H54 (cell line): Measurements from ENCODE around the gene MAP4K4.

Source experiments
- DNase-seq: peaks from one replicate; pipeline ENCODE4 v3.0.0; 2011; ENCODE audit warnings: low spot score, mixed read lengths; ENCODE audit not compliant: insufficient read length
- FAIRE-seq: peaks from 3 replicates; lab custom pipeline; 2011; peaks lifted over from hg19 to GRCh38; lab: Jason Lieb, UNC
- POLR2A ChIP-seq: IDR thresholded peaks from 2 replicates; pipeline ENCODE4 v1.6.1; 2011; ENCODE audit warnings: low read depth, mild to moderate bottlenecking, low read length

MAP4K4 gene

DNA sequence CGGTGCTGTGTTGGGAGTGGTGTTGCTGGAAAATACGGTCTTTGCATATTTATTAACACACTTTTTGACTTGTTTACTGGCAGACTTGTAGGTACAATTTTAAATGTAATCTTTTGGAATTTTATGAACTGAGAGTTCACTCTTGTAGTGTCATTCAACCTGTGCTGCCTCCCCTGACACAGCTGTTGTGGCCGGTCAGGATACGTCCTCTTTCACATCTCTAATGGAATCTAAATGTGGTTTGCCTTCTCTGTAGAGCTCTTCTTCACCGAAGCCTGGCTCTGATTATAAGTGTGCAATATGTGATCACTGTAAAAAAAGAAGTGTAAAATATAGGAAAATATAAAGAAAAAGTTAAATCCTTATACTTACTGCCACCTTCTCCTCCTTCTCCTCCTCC, 94.7 kb downstream of the MAP4K4 start:
- TF ChIP-seq POLR2A = no peak
- DNase-seq (no peak), FAIRE-seq (no peak)

DNA sequence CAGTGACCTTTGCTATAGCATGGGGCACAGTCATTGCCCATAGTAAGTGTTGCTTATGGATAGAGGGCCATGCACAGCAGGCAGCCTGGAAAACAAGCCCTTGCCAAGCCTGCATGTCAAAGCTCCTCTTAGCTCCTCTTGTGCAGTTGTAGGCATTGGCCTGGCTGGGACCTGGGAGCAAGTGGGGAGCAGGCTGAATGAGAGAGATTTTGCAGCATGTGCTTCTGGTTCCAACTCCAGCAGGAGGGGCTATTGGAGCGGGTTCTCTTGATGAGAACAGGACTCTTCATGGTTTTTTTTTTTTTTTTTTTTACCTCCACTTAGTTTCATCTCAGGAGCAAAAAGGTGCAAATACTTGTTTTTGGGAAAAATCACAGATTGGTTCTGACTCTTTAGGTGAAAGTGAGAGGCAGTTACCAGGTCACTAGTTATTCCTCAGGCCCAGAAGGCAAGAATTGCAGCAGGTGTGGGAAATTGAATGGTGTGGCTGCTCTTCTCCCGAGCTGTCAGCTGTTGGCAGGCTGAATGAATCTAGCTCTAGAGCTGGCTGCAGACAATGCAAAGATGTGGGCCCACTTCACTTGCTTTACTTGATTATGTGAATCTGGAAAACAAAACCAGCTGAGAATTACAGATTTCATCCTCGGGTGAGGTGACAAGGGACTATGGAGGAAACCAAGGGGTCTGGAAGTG, 95.9 kb downstream of the MAP4K4 start:
- DNase-seq (no peak), FAIRE-seq (peak; percentile 41)
- TF ChIP-seq POLR2A = no peak

DNA sequence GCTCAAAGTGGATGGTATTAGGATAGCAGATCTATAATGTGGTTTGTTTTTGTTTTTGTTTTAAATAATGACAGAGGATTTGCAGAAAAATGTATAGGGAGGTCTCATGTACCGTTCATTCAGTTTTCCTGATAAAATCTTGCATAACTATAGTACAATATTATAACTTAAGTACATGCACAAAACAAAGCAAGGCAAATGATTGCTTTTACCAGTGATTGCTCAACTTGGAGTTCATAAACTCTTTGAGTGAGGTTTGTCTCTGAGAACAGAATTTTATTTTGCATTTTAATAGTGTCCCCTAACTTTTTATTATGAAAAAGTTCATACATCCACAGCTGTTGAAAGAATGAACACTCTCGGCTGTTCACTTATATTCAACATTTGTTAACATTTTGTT, 96.6 kb downstream of the MAP4K4 start:
- FAIRE-seq = no peak
- TF ChIP-seq POLR2A = no peak
- DNase-seq = no peak

DNA sequence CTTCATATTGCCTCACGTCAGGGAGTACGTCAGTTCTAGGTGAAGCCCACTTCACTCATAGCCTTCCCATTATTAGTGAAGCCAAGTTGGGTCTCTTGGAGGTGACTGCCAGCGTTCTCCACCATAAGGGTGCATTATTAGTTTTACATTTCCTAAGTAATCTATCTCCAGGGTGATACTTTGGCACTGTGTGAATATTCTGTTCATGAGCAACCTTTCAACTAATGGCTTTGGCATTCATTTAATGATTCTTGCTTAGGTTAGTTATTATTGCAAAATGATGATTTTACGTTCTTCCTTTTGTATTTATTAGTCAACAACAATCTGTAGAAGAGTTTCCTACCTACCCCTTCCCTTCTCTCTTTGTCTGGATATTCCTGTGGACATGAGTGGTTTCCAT, 97.5 kb downstream of the MAP4K4 start:
- no peak for FAIRE-seq
- TF ChIP-seq POLR2A = no peak
- no peak for DNase-seq

DNA sequence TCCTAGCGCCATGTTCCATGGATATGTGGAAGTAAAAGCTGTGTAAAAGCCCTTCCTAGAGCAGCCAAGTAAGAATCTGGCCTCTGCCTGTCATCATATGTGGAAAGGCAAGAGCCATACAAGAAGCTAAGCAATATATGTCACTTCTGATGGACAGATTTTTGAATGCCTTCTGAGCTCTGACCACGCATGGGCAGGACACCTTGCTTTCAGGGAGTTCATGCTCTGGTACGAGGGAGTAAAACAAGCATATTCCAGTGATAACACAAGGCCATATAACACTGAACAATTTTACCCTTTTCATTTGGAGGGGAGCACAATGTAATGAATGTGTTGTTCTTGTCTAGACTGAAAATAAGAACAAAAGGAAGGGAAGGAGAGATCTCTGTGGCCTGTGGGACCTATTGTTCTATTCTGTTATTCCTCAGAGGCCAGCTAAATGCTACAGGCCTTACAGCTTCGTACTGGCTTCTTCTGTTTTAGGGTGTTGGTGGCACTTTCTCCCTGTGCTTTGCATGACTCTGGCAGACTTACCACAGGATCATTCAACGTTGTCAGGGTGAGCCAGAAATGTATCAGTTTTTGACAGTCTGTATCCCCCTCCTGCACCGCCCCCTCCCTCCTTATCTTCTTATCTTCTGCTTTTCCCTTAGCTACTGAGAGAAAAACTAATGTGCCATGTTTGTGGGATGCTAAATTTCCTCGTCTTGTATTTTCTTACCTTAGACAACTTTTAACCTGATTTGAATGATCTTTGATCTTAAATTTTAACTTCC, 99.5 kb downstream of the MAP4K4 start:
- no peak for TF ChIP-seq POLR2A
- FAIRE-seq = no peak
- no peak for DNase-seq

DNA sequence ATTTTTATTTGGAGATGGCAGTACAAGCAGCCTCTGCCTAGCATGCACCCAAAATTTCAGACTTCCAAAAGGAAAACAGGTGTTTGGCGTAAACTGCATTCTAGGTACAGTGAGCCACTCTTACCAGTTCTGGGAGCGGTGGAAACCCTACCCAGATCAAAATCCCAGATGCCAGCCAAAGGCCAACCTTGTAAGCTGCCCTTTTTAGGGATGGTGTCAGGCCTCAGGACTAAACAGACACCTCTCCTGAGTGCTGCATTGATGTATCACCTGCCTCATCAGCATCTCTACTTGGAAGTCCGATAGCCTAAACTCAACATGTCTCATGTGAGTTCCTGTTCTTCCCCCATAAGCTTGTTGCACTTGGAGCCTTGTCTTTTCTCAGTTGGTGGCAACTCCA, 104.0 kb downstream of the MAP4K4 start:
- TF ChIP-seq POLR2A = no peak
- no peak for DNase-seq
- no peak for FAIRE-seq

DNA sequence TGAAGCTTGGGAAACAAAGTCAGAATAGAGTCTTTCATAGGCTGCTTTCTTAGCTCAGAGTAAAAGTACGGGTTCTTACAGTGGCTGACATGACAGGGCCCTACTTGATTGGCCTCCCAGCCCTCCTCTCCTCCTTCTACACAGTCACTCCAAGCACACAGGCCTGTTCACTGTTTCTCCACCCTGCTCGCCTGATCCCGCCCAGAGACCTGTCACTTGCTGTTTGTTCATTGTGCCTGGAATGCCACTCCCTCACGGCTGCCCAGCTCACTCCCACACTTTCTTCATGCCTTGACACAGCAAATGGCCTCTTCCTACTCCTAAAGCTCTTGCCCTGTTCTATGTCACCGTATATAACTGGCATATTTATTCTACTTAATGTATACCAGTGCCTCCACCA, 104.8 kb downstream of the MAP4K4 start:
- no peak for TF ChIP-seq POLR2A
- FAIRE-seq (no peak), DNase-seq (no peak)

DNA sequence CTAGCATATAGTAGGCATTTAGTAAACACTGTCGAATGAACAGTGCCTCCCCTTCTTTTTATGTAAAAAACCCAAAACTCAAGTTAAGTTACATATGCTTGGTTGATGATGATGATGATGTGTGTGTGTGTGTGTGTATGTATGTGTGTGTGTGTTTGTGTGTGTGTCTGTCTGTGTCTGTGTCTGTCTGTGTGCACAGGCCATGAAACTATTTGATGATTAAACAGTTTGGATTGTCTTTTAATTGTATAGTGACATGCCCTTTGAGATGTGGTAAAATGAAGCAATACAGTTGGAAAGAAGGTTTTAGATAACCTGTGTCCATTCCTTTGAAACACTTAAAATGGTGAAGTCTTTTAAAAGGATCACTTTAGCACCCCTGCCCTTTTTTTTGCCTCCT, 105.6 kb downstream of the MAP4K4 start:
- no peak for TF ChIP-seq POLR2A
- FAIRE-seq (no peak), DNase-seq (no peak)

DNA sequence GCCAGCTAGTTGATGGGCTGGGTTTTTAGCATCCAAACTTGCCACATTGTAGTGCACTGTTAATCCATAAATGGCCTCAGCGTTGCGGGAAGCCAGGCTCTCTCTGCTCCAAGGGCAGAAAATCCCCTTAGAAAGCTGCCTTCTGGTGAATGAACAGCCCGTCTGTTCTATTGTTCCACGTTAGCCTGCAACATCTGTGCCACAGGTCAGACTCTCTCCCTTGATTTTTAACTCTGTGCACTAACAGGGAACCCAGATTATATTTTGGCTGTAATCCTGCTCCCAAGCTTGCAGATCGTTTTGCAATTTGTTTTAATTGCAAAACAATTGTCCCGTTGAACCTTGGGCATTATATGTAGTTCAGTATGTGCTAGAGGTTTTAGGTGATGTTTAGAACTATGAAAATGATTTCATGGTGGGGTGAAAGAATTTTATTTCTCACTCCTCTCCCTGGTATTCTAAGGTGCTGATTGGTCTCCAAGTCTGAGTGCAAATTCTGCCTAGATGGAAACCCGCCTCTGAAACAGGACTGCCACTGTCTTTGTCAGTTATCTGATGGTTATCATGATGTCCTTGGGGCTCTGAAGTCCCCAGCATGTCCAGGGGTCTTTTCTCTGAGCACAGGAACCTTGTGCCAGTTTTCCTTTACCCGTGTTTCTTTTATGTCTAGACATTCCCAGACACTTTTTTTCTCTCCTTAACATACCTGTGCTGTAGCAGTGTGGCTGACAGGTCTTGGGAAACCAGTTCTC, 106.6 kb downstream of the MAP4K4 start:
- no peak for TF ChIP-seq POLR2A
- DNase-seq (no peak), FAIRE-seq (no peak)

DNA sequence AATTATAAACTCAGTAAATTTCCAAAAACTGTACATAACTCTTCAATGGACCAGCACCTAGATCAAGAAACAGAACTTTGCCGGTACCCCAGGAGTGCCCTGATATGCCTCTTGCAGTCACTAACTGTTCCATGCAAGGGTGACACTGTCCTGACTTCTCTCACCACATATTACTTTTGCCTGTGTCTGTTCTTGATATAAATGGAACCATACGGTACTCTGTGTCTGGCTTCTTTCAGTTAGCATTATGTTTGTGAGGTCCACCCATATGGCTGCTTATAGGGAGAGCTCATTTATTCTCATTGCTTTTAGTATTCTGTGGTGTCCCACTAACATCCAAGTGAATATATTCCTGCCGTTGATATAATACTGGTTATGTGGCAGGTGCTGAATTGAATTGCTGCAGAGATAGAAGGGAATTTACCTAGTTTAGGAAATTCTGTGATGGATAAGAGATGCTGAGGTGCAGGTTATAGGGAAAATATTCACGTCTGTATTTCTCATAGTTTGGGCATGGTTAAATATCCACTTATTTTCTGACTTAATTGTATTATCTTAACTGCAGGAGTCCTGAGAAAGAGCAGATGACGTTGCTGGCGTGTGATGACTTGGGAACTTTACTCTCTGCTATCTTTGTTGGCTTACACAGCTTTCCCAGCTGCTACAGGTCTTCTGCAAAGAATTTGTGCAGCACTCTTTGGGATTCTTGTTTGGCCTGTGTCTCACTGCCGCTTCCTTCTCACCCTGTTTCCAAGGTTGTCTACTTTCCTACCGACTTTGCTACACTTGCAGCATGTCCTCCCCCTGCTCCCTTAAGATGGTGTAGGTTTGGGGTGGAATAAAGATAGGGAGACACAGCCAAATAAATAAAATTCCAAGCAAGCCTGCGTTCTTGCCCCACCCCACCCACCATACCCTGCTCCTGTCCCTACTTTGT, 107.9 kb downstream of the MAP4K4 start:
- FAIRE-seq (no peak), DNase-seq (no peak)
- TF ChIP-seq POLR2A = no peak

DNA sequence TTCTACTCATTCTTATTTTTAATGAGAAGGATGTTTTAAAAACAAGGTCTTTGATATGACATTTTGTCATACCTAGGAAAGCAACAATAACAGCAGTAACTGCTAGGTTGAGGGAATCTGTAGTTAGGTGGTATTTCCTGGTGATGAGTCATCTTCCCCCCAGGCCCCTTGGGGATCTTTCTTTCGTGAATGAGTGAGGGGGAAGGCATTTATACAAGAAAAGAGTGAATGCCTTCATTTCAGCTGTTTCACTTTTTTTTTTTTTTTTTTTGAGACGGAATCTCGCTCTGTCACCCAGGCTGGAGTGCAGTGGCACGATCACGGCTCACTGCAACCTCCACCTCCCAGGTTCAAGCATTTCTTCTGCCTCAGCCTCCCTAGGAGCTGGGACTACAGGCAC, 108.6 kb downstream of the MAP4K4 start:
- DNase-seq (peak; percentile 29), FAIRE-seq (no peak)
- no peak for TF ChIP-seq POLR2A

DNA sequence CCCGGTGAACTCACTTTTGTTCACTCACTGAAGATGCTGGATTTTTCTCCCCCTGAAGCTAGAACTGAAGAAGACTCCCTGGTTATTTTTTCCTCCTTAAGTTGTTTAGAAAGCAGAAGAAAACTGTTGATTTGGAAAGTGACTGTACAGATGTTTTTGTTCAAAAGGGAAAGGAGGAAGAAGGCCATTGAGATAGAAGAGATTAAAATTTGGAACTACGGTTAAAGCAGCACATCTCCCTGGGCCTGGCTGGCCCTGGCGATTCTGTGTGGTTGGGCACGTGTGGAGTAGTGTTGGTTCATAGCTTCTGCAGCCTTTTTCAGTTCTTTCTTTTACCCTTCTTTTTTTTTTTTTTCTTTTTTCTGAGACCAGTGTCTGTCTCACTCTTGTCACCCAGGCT, 109.2 kb downstream of the MAP4K4 start:
- no peak for TF ChIP-seq POLR2A
- DNase-seq = no peak
- no peak for FAIRE-seq

DNA sequence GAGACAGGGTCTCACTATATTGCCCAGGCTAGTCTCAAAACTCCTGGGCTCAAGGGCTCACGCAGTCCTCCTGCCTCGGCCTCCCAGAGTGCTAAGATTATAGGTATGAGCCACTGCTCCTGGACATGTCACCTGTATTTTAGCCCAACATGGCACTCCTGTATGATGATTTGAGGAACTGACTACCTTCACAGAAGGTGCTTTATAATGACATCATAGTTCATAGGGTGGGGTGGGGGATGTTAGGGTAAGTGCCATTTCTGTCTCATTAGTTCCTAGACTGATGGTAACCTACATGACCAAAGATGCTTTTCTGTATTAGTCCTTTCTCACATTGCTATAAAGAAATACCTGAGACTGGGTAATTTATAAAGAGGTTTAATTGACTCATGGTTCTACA, 109.7 kb downstream of the MAP4K4 start:
- no peak for DNase-seq
- FAIRE-seq = no peak
- no peak for TF ChIP-seq POLR2A
